GM21528 (cell line): ENCODE data around the gene ASCC3.
"Not testable (repeated sequence)": the region's sequence is repeated elsewhere in the genome, so short reads cannot be mapped to it uniquely, and the experiment has no call there.

Experiments
- ATAC-seq: cut with Tn5 transposase; IDR thresholded peaks from one replicate; pipeline ENCODE4 v1.9.1; 2021; ENCODE audit warnings: mild to moderate bottlenecking, moderate library complexity; ENCODE audit not compliant: unreplicated experiment, low FRiP score

The ASCC3 gene

GRCh38 chr6:100890646-100891045 lies 9.5 kb upstream of the ASCC3 start:
- not testable (repeated sequence) for ATAC-seq

GRCh38 chr6:100889351-100889750 lies 8.2 kb upstream of the ASCC3 start:
- ATAC-seq, result no peak

- no peak for ATAC-seq
Measured at GRCh38 chr6:100886076-100886475, 4.9 kb upstream of the ASCC3 start.

GRCh38 chr6:100883347-100883746 lies 2.2 kb upstream of the ASCC3 start:
- no peak for ATAC-seq

- peak; percentile 11 for ATAC-seq
Measured at GRCh38 chr6:100881707-100882040, 545 bp upstream of the ASCC3 start.

GRCh38 chr6:100880149-100880852 lies 828 bp downstream of the ASCC3 start:
- ATAC-seq, result no peak

GRCh38 chr6:100879317-100879716 lies 1.8 kb downstream of the ASCC3 start:
- ATAC-seq, result no peak

- no peak for ATAC-seq
Measured at GRCh38 chr6:100877851-100878250, 3.3 kb downstream of the ASCC3 start.

GRCh38 chr6:100876251-100876650 lies 4.9 kb downstream of the ASCC3 start:
- ATAC-seq, result no peak

- ATAC-seq, result no peak
Measured at GRCh38 chr6:100865525-100865924, 15.6 kb downstream of the ASCC3 start.

- no peak for ATAC-seq
Measured at GRCh38 chr6:100862063-100862462, 19.1 kb downstream of the ASCC3 start.

- ATAC-seq, result no peak
Measured at GRCh38 chr6:100856146-100856545, 25.0 kb downstream of the ASCC3 start.

- no peak for ATAC-seq
Measured at GRCh38 chr6:100851819-100852218, 29.3 kb downstream of the ASCC3 start.

GRCh38 chr6:100850174-100850573 lies 31.0 kb downstream of the ASCC3 start:
- no peak for ATAC-seq

GRCh38 chr6:100846276-100846675 lies 34.9 kb downstream of the ASCC3 start:
- peak; percentile 73 for ATAC-seq

GRCh38 chr6:100845676-100846075 lies 35.5 kb downstream of the ASCC3 start:
- no peak for ATAC-seq

GRCh38 chr6:100839419-100839818 lies 41.7 kb downstream of the ASCC3 start:
- ATAC-seq, result no peak

- ATAC-seq, result no peak
Measured at GRCh38 chr6:100838011-100838410, 43.1 kb downstream of the ASCC3 start.

- ATAC-seq, result no peak
Measured at GRCh38 chr6:100833972-100834574, 47.1 kb downstream of the ASCC3 start.

GRCh38 chr6:100829077-100829595 lies 52.0 kb downstream of the ASCC3 start:
- not testable (repeated sequence) for ATAC-seq

GRCh38 chr6:100823041-100823440 lies 58.1 kb downstream of the ASCC3 start:
- no peak for ATAC-seq

GRCh38 chr6:100818066-100818465 lies 63.1 kb downstream of the ASCC3 start:
- ATAC-seq, result no peak
